Measurements from ENCODE around the gene ADGRV1. TPM values are rescaled to one million over a fixed set of nuclear protein-coding genes. Genes with fewer than 3 reads are reported as not detected.

The ADGRV1 gene
- total RNA-seq, 4 donors from 2014 or later = not detected

GRCh38 chr5:90861843-90862586 is 303.4 kb downstream of the ADGRV1 start:
- no peak for TF ChIP-seq CTCF (IDR thresholded peaks at IDR 0.05; ENCODE audit: low read depth)

GRCh38 chr5:90865180-90865579 is 306.6 kb downstream of the ADGRV1 start:
- no peak for TF ChIP-seq CTCF (IDR thresholded peaks at IDR 0.05; ENCODE audit: low read depth)

- TF ChIP-seq CTCF (IDR thresholded peaks at IDR 0.05; ENCODE audit: low read depth) = no peak
These were observed 307.7 kb downstream of the ADGRV1 start for GRCh38 chr5:90866333-90866732.

GRCh38 chr5:90866915-90867731 is 308.5 kb downstream of the ADGRV1 start:
- TF ChIP-seq CTCF (IDR thresholded peaks at IDR 0.05; ENCODE audit: low read depth) = no peak

GRCh38 chr5:90868799-90869198 is 310.2 kb downstream of the ADGRV1 start:
- no peak for TF ChIP-seq CTCF (IDR thresholded peaks at IDR 0.05; ENCODE audit: low read depth)

GRCh38 chr5:90871391-90871991 is 312.9 kb downstream of the ADGRV1 start:
- no peak for TF ChIP-seq CTCF (IDR thresholded peaks at IDR 0.05; ENCODE audit: low read depth)

GRCh38 chr5:90873033-90873517 is 314.5 kb downstream of the ADGRV1 start:
- TF ChIP-seq CTCF (IDR thresholded peaks at IDR 0.05; ENCODE audit: low read depth) = no peak
